HEK293T (cell line): ENCODE measurements around the gene CBARP.

Experiments
- CTCF ChIA-PET: fragments of 350-600 bp; formaldehyde crosslinking; extraction: SDS; loops from one replicate; lab custom pipeline; 2021; ENCODE audit warnings: antibody characterized with exemption, inconsistent platforms; lab: Yijun Ruan, JAX
- POLR2A ChIA-PET: fragments of 350-600 bp; formaldehyde crosslinking; extraction: SDS; loops from one replicate; lab custom pipeline; 2020; ENCODE audit warnings: antibody characterized with exemption, inconsistent platforms; lab: Yijun Ruan, JAX
- DNase-seq: peaks from one replicate; pipeline ENCODE4 v3.0.0; 2012; ENCODE audit warnings: mixed read lengths; ENCODE audit errors: extremely low spot score
- ARNT ChIP-seq: fragments of 450-650 bp; IDR thresholded peaks from 2 replicates; pipeline ENCODE4 v1.6.1; 2017; ENCODE audit warnings: mild to moderate bottlenecking
- BHLHE40 ChIP-seq: fragments of 450-650 bp; IDR thresholded peaks from 2 replicates; pipeline ENCODE4 v1.6.1; 2016; ENCODE audit warnings: mild to moderate bottlenecking, moderate library complexity, borderline replicate concordance
- CTBP1 ChIP-seq: fragments of 450-650 bp; IDR thresholded peaks from 2 replicates; pipeline ENCODE4 v1.6.1; 2016; ENCODE audit warnings: borderline replicate concordance
- ELF4 ChIP-seq: fragments of 450-650 bp; IDR thresholded peaks from 2 replicates; pipeline ENCODE4 v1.6.1; 2017; ENCODE audit warnings: antibody characterized with exemption
- FOXA1 ChIP-seq: fragments of 450-650 bp; IDR thresholded peaks from 2 replicates; pipeline ENCODE4 v1.6.1; 2016; ENCODE audit warnings: mild to moderate bottlenecking
- FOXK2 ChIP-seq: fragments of 450-650 bp; IDR thresholded peaks from 2 replicates; pipeline ENCODE4 v1.6.1; 2016; ENCODE audit warnings: mild to moderate bottlenecking
- FOXM1 ChIP-seq: fragments of 450-650 bp; IDR thresholded peaks from 2 replicates; pipeline ENCODE4 v1.6.1; 2017; ENCODE audit warnings: mild to moderate bottlenecking, borderline replicate concordance
- HDGF ChIP-seq: fragments of 450-650 bp; IDR thresholded peaks from 2 replicates; pipeline ENCODE4 v1.6.1; 2017; ENCODE audit warnings: antibody characterized with exemption, borderline replicate concordance
- L3MBTL2 ChIP-seq: fragments of 450-650 bp; conservative IDR thresholded peaks from 2 replicates; pipeline ENCODE4 v1.6.1; 2016; ENCODE audit warnings: mild to moderate bottlenecking
- LEF1 ChIP-seq: fragments of 450-650 bp; IDR thresholded peaks from 2 replicates; pipeline ENCODE4 v1.6.1; 2017; ENCODE audit warnings: mild to moderate bottlenecking, borderline replicate concordance
- NFRKB ChIP-seq: fragments of 450-650 bp; IDR thresholded peaks from 2 replicates; pipeline ENCODE4 v1.6.1; 2016; ENCODE audit warnings: mild to moderate bottlenecking, moderate library complexity
- SP1 ChIP-seq: fragments of 450-650 bp; IDR thresholded peaks from 2 replicates; pipeline ENCODE4 v1.6.1; 2017
- SUZ12 ChIP-seq: fragments of 450-650 bp; IDR thresholded peaks from 2 replicates; pipeline ENCODE4 v1.6.1; 2016; ENCODE audit warnings: mild to moderate bottlenecking
- TARDBP ChIP-seq: fragments of 450-650 bp; IDR thresholded peaks from 2 replicates; pipeline ENCODE4 v1.6.1; 2016
- ZNF384 ChIP-seq: fragments of 450-650 bp; IDR thresholded peaks from 2 replicates; pipeline ENCODE4 v1.6.1; 2016
- TF ChIP-seq, protein P1 (sequence below): fragments of 450-650 bp; IDR thresholded peaks from 2 replicates; pipeline ENCODE4 v1.6.1; 2016

The CBARP gene

GRCh38 chr19:1276628-1277022 is 38.8 kb upstream of the CBARP start:
- no peak for DNase-seq
- no peak for TF ChIP-seq BHLHE40
- CTCF ChIA-PET = no interaction called here
- POLR2A ChIA-PET = no interaction called here

GRCh38 chr19:1275976-1276627 is 38.3 kb upstream of the CBARP start:
- TF ChIP-seq BHLHE40 (no peak), ZNF384 (no peak), L3MBTL2 (peak; percentile 87)
- ChIA-PET CTCF (no interaction called here), POLR2A (no interaction called here)
- DNase-seq = no peak

- ChIA-PET POLR2A (interaction anchor here (0.6 to 1.0 kb wide), 8 partner anchors 9 to 196 kb away, joined by 3 to 9 read pairs (median 4); no protein-coding TSS in a partner anchor), CTCF (interaction anchor here (1.0 kb wide), 2 partner anchors 10 to 32 kb away, joined by 3 read pairs; no protein-coding TSS in a partner anchor)
- DNase-seq = peak; percentile 89
- TF ChIP-seq HDGF (no peak), LEF1 (peak; percentile 88), TARDBP (no peak), SP1 (no peak), ARNT (peak; percentile 63), CTBP1 (no peak), BHLHE40 (no peak), ZNF384 (no peak), FOXA1 (no peak), SUZ12 (no peak), NFRKB (no peak), L3MBTL2 (peak; percentile 57), ELF4 (peak; percentile 76), FOXK2 (no peak), FOXM1 (0 out of 2 replicates have a peak, but pooled peaks have one; percentile 53)
- TF ChIP-seq, protein P1, sequence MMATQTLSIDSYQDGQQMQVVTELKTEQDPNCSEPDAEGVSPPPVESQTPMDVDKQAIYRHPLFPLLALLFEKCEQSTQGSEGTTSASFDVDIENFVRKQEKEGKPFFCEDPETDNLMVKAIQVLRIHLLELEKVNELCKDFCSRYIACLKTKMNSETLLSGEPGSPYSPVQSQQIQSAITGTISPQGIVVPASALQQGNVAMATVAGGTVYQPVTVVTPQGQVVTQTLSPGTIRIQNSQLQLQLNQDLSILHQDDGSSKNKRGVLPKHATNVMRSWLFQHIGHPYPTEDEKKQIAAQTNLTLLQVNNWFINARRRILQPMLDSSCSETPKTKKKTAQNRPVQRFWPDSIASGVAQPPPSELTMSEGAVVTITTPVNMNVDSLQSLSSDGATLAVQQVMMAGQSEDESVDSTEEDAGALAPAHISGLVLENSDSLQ = peak; percentile 96
These were observed 37.6 kb upstream of the CBARP start, which contains the start of gene FAM174C for GRCh38 chr19:1275260-1275975. Gene FAM174C, plus strand, starts transcription at chr19:1275530. Its CDS starts 20 bp downstream, at chr19:1275550.

GRCh38 chr19:1274852-1275259 is 37.1 kb upstream of the CBARP start:
- DNase-seq = no peak
- TF ChIP-seq LEF1 (peak; percentile 79; the same call in 1 of the 2 replicates), NFRKB (no peak), L3MBTL2 (peak; percentile 65; the same call in 1 of the 2 replicates)
- CTCF ChIA-PET = interaction anchor here (1.0 to 2.0 kb wide), 3 partner anchors 9 to 31 kb away, joined by 3 to 20 read pairs (median 3); no protein-coding TSS in a partner anchor
- POLR2A ChIA-PET = interaction anchor here (0.6 to 2.7 kb wide), 9 partner anchors 8 to 197 kb away, joined by 3 to 18 read pairs (median 3); no protein-coding TSS in a partner anchor

DNA sequence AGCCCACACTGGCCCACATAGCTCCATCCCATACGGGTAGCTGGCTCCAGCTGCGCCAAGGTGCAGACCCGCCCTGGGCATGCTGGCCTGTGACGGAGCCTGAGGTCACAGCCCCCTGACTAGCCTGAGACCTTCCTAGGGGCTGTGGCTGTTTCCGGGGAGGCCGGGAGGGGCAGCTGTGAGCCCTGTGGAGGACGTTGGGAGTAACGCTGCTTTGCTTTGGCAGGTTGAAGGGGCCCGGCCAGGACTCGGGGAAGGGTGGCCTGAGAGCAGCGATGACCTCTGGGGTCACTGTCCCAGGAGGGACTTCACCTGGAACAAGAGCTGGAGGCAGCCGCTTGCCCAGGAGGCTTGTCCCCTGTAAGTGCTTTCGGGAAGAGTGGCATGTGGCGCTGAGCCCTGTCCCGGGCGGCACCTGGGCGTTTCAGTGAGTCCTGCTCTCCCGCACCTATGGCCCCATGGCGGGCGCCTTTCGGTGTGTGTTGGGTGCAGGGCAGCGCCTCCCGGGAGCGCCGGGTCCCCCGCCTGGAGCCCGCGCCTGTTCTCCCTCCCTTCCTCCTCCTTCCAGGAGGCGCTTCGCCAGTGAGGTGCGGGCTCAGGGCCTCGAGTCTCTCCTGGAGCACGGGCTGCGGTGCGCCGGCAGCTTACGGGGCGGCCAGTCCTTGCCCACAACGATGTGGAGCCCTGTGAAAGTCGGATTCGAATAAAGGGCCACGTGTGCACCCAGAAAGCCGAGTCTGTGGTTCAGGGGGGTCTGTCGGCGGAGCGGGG is 36.5 kb upstream of the CBARP start:
- POLR2A ChIA-PET = interaction anchor here (0.9 to 2.7 kb wide), 6 partner anchors 9 to 30 kb away, joined by 3 to 18 read pairs (median 4); no protein-coding TSS in a partner anchor
- CTCF ChIA-PET = interaction anchor here (2.0 kb wide), 1 partner anchor 30 kb away, joined by 20 read pairs; no protein-coding TSS in a partner anchor
- DNase-seq = no peak
- TF ChIP-seq HDGF (no peak), FOXK2 (no peak), SP1 (no peak), CTBP1 (no peak), ARNT (no peak), NFRKB (no peak), TARDBP (no peak), SUZ12 (no peak), ELF4 (no peak), FOXA1 (no peak), LEF1 (no peak), L3MBTL2 (no peak; the same call in 1 of the 2 replicates), ZNF384 (no peak)
- TF ChIP-seq, protein P1 = no peak

- CTCF ChIA-PET = interaction anchor here (2.0 kb wide), 1 partner anchor 29 kb away, joined by 20 read pairs; no protein-coding TSS in a partner anchor
- TF ChIP-seq FOXA1 (no peak), LEF1 (no peak), HDGF (0 out of 2 replicates have a peak, but pooled peaks have one; percentile 95), ZNF384 (no peak), NFRKB (no peak)
- TF ChIP-seq, protein P1 = no peak
- DNase-seq = no peak
- POLR2A ChIA-PET = interaction anchor here (0.7 to 2.7 kb wide), 9 partner anchors 8 to 81 kb away, joined by 3 to 18 read pairs (median 3); partner anchors contain the start of gene ATP5F1D
These were observed 35.6 kb upstream of the CBARP start for GRCh38 chr19:1273263-1274041.
